PC-9 (cell line): Measurements from ENCODE around the gene CTXND1. TPM values are rescaled to one million over a fixed set of nuclear protein-coding genes. Genes with fewer than 3 reads are reported as not detected.

Experiments used
- BruUV-seq: library from RNA; stranded (reverse); fragments of 400-500 nt; replicated peaks from 2 replicates; lab custom pipeline; 2021; lab: Mats Ljungman, UMichigan
- CTCF ChIA-PET: fragments of 300-600 bp; sonication (Branson Sonifier 250); formaldehyde crosslinking; loops from one replicate; lab custom pipeline; 2022; ENCODE audit warnings: antibody characterized with exemption; lab: Charles Lee
- POLR2A ChIA-PET: fragments of 300-600 bp; sonication (Branson Sonifier 250); formaldehyde crosslinking; loops from one replicate; lab custom pipeline; 2022; ENCODE audit warnings: antibody characterized with exemption; ENCODE audit not compliant: unreplicated experiment; lab: Charles Lee
- DNase-seq, 2 experiments: peaks; one replicate each; pipeline versions ENCODE4 v3.0.0 to v3.0.0-alpha.2; 2015 to 2022; ENCODE audit warnings: mixed read lengths in 1 of 2
- H2AFZ ChIP-seq: fragments of 200-600 bp; sonication (generic); 2 replicates; pipeline ENCODE4 v1.8.1; 2017; ENCODE audit warnings: antibody characterized with exemption
- H3F3A ChIP-seq: fragments of 200-600 bp; sonication (generic); 2 replicates; pipeline ENCODE4 v1.8.1; 2017; ENCODE audit warnings: antibody characterized with exemption, mild to moderate bottlenecking, low read depth; ENCODE audit not compliant: insufficient read depth
- H3K27ac ChIP-seq: fragments of 200-600 bp; sonication (generic); 2 replicates; pipeline ENCODE4 v1.6.1; 2016; ENCODE audit warnings: mixed run types
- H3K27me3 ChIP-seq: fragments of 200-600 bp; sonication (generic); 2 replicates; pipeline ENCODE4 v1.6.1; 2016; ENCODE audit warnings: low read depth, mixed run types; ENCODE audit not compliant: insufficient read depth
- H3K36me3 ChIP-seq: fragments of 200-600 bp; sonication (generic); 2 replicates; pipeline ENCODE4 v1.6.1; 2016; ENCODE audit warnings: low read depth, mixed run types
- H3K4me1 ChIP-seq: fragments of 200-600 bp; sonication (generic); replicated peaks from 2 replicates; pipeline ENCODE4 v1.6.1; 2016; ENCODE audit warnings: mixed run types; ENCODE audit not compliant: insufficient read depth
- H3K4me2 ChIP-seq: fragments of 200-600 bp; sonication (generic); 2 replicates; pipeline ENCODE4 v1.6.1; 2017; ENCODE audit warnings: mixed run types
- H3K4me3 ChIP-seq: fragments of 200-600 bp; sonication (generic); 2 replicates; pipeline ENCODE4 v1.6.1; 2016; ENCODE audit warnings: mixed run types
- H3K79me2 ChIP-seq: fragments of 200-600 bp; sonication (generic); 2 replicates; pipeline ENCODE4 v1.6.1; 2017; ENCODE audit warnings: low read depth, mixed run types
- H3K9me2 ChIP-seq: fragments of 200-600 bp; sonication (generic); 2 replicates; pipeline ENCODE4 v1.8.1; 2017; ENCODE audit warnings: mild to moderate bottlenecking; ENCODE audit not compliant: insufficient read depth
- H3K9me3 ChIP-seq: fragments of 200-600 bp; sonication (generic); 2 replicates; pipeline ENCODE4 v1.8.1; 2016; ENCODE audit warnings: low read depth; ENCODE audit not compliant: insufficient read depth
- H4K20me1 ChIP-seq: fragments of 200-600 bp; sonication (generic); 2 replicates; pipeline ENCODE4 v1.8.1; 2017; ENCODE audit not compliant: insufficient read depth
- CTCF ChIP-seq: fragments of 200-600 bp; sonication (generic); conservative IDR thresholded peaks from 2 replicates; pipeline ENCODE4 v1.6.1; 2017; ENCODE audit warnings: mixed run types, antibody characterized with exemption, mild to moderate bottlenecking, moderate library complexity
- EZH2 ChIP-seq: fragments of 200-600 bp; sonication (generic); IDR thresholded peaks from 2 replicates; pipeline ENCODE4 v1.8.0; 2017; ENCODE audit warnings: antibody characterized with exemption, low read depth
- intact Hi-C: fragments of 100-400 bp; cut with micrococcal nuclease; formaldehyde crosslinking; loops from one replicate; pipeline ENCODE4 v1.10.0; 2022; ENCODE audit not compliant: unreplicated experiment
- total RNA-seq: library from RNA; stranded (reverse); gene quantifications from 2 replicates; pipeline ENCODE4 v1.2.3, GENCODE V29; 2021

The CTXND1 gene
- total RNA-seq, 1 experiment from 2014 or later: not detected

- H3K27me3 ChIP-seq: no peaks in the 10 kb centered on the region
- no peak overlapping the region for H2AFZ ChIP-seq
- BruUV-seq: no TSS peak
- H3K79me2 ChIP-seq: no peaks in the 10 kb centered on the region
- TF ChIP-seq EZH2: no peak
- TF ChIP-seq CTCF: no peak
- H3K27ac ChIP-seq: no peak overlapping the region
- intact Hi-C loops: no loop called here
- H3K4me3 ChIP-seq: no peak overlapping the region
- peaks cover 10% of the 10 kb centered on the region for H3K4me1 ChIP-seq
- H4K20me1 ChIP-seq: no peaks in the 10 kb centered on the region
- DNase-seq: no peak
- no peaks in the 10 kb centered on the region for H3K36me3 ChIP-seq
- no peaks in the 10 kb centered on the region; the same call in 1 of the 2 replicates for H3K9me3 ChIP-seq
- ChIA-PET CTCF (no interaction called here), POLR2A (no interaction called here)
- no peak overlapping the region for H3K4me2 ChIP-seq
- 0 out of 2 replicates have a peak, but pooled peaks cover 8% of the 10 kb centered on the region for H3F3A ChIP-seq
- H3K9me2 ChIP-seq: no peaks in the 10 kb centered on the region
Measured at GRCh38 chr15:80204231-80204630, 47.8 kb downstream of the CTXND1 start.

DNA sequence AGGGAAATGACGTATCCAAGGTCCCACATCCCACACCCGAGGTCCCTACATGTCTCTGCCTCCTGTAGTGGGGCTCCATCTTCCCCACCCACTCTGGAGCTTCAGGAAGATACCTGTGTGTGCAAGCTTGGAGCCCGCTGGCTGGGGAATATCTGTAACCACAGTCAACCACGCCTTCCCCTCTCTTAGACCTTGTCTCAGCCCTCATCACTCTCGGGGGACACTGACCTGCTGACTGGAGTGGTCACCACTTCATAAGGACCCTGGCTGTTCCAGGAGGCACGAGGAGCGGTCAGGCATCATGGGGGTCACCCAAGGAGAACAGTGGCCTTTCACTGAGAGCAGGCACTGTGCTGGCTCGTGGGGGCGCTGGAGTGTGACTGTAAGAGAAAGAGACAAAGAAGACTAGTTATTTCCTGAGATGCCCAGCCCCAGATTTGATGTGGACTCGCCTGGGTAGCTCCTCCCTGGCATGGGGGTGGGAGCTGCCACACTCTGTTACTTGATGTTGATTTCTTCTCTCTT, 48.6 kb downstream of the CTXND1 start:
- no peak for TF ChIP-seq EZH2
- H3K4me2 ChIP-seq: no peak overlapping the region
- no peak for DNase-seq
- no peaks in the 10 kb centered on the region for H3K79me2 ChIP-seq
- no peaks in the 10 kb centered on the region; the same call in 1 of the 2 replicates for H3K9me3 ChIP-seq
- H3K36me3 ChIP-seq: no peaks in the 10 kb centered on the region
- CTCF ChIA-PET: no interaction called here
- H3K9me2 ChIP-seq: no peaks in the 10 kb centered on the region
- H3K27me3 ChIP-seq: no peaks in the 10 kb centered on the region
- intact Hi-C loops: no loop called here
- H2AFZ ChIP-seq: no peak overlapping the region
- no peak overlapping the region for H3K27ac ChIP-seq
- H3F3A ChIP-seq: 0 out of 2 replicates have a peak, but pooled peaks cover 8% of the 10 kb centered on the region
- no peak overlapping the region for H3K4me3 ChIP-seq
- peaks cover 10% of the 10 kb centered on the region for H3K4me1 ChIP-seq
- POLR2A ChIA-PET: no interaction called here
- no peaks in the 10 kb centered on the region for H4K20me1 ChIP-seq
- BruUV-seq: no TSS peak

DNA sequence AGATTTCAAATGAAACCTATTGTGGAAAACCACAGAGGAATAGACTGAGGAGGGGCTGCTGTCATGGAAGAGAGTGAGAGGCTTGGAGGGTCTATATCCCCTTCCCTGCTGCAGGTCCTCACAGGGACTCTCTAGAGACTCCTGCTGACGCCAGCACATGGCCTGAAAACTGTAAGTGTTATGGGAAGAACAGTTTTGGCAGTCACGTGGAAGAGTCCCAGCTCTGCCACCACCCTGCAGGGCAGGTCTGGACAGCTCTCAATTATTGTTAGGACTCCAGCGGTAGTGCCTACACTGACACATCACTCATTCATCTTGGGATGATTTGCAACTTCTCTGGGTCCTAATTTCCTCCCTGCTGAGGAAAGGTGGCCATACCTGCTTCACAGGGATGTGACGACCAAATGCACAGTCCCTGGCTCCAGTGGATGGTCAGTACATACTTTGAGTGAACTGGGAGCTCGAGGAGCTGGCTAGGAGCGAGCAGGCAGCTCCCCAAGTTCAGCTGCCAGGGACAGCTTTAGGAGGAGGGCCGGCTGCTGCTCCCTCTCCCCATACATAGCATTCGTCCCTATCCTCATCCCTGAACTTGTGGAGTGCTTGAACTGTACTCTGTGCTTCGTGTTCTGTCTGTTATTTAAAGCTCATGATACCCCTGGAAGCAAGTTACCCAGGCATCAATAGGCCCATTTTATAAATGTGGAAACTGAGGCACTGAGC, 49.2 kb downstream of the CTXND1 start:
- H3K4me1 ChIP-seq: peaks cover 7% of the 10 kb centered on the region
- H3K4me3 ChIP-seq: no peak overlapping the region
- no peaks in the 10 kb centered on the region for H3K36me3 ChIP-seq
- H2AFZ ChIP-seq: no peak overlapping the region
- no TSS peak for BruUV-seq
- ChIA-PET CTCF (no interaction called here), POLR2A (no interaction called here)
- H3F3A ChIP-seq: 0 out of 2 replicates have a peak, but pooled peaks cover 3% of the 10 kb centered on the region
- no peaks in the 10 kb centered on the region for H3K27me3 ChIP-seq
- H3K79me2 ChIP-seq: no peaks in the 10 kb centered on the region
- no peaks in the 10 kb centered on the region for H4K20me1 ChIP-seq
- no peak overlapping the region; the same call in 1 of the 2 replicates for H3K4me2 ChIP-seq
- no peak for TF ChIP-seq EZH2
- DNase-seq: peak; percentile 22 to 39
- no peaks in the 10 kb centered on the region for H3K9me2 ChIP-seq
- H3K9me3 ChIP-seq: no peaks in the 10 kb centered on the region; the same call in 1 of the 2 replicates
- no peak overlapping the region for H3K27ac ChIP-seq
- intact Hi-C loops: no loop called here

DNA sequence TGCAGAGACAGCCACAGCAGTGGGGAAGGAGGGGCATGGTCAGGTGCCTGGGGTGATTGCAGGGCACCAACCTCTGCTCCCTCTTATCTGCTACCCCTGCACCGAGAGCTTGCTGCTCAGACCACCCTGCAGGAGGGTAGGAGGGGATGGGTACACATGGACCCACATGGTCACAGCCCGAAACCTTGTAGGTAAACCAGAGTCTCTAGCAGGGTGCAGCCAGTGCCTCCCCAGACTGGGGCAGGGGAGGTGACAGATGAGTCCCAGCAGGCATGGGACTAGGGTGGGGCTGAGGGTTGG, 50.0 kb downstream of the CTXND1 start:
- Histone ChIP-seq H4K20me1 (no peaks in the 10 kb centered on the region), H3K4me2 (no peak overlapping the region), H3K36me3 (no peaks in the 10 kb centered on the region), H3K9me3 (no peaks in the 10 kb centered on the region), H3K27me3 (no peaks in the 10 kb centered on the region), H3K27ac (no peak overlapping the region), H3K79me2 (no peaks in the 10 kb centered on the region), H3K4me1 (0 out of 2 replicates have a peak, but pooled peaks cover 3% of the 10 kb centered on the region), H3K9me2 (no peaks in the 10 kb centered on the region), H3F3A (no peaks in the 10 kb centered on the region), H2AFZ (no peak overlapping the region), H3K4me3 (no peak overlapping the region)
- TF ChIP-seq EZH2 (no peak), CTCF (no peak)
- CTCF ChIA-PET: no interaction called here
- BruUV-seq: no TSS peak
- intact Hi-C loops: no loop called here
- no peak for DNase-seq
- POLR2A ChIA-PET: no interaction called here
